Osteocyte (in vitro differentiated cells): ENCODE data around the gene RAP1GDS1. TPM values are rescaled to one million over a fixed set of nuclear protein-coding genes. Genes with fewer than 3 reads are reported as not detected.
A peak's percentile ranks its signal among the peaks of the same experiment; 100 is the strongest.

ENCODE experiments used
- DNase-seq: peaks from one replicate; pipeline ENCODE4 v3.0.0; 2021; ENCODE audit warnings: mixed read lengths; ENCODE audit not compliant: unreplicated experiment; ENCODE audit errors: extremely low spot score
- H3K27ac Mint-ChIP-seq: one replicate; pipeline ENCODE4 v1.8.0; 2021; ENCODE audit warnings: mild to moderate bottlenecking, mixed read lengths; ENCODE audit not compliant: unreplicated experiment
- H3K27me3 Mint-ChIP-seq: one replicate; pipeline ENCODE4 v1.8.0; 2021; ENCODE audit warnings: mixed read lengths; ENCODE audit not compliant: unreplicated experiment
- H3K36me3 Mint-ChIP-seq: one replicate; pipeline ENCODE4 v1.8.0; 2021; ENCODE audit warnings: mixed read lengths; ENCODE audit not compliant: unreplicated experiment
- H3K4me1 Mint-ChIP-seq: one replicate; pipeline ENCODE4 v1.8.0; 2021; ENCODE audit warnings: mixed read lengths; ENCODE audit not compliant: unreplicated experiment
- H3K4me3 Mint-ChIP-seq: one replicate; pipeline ENCODE4 v1.8.0; 2021; ENCODE audit warnings: mild to moderate bottlenecking, moderate library complexity, mixed read lengths; ENCODE audit not compliant: unreplicated experiment
- H3K9me3 Mint-ChIP-seq: one replicate; pipeline ENCODE4 v1.8.0; 2021; ENCODE audit warnings: mixed read lengths; ENCODE audit not compliant: unreplicated experiment
- long read RNA-seq: library from polyadenylated mRNA; unstranded; transcript quantifications from one replicate; pipeline ENCODE4 v2.0.0, GENCODE V29; 2021
- total RNA-seq: library from RNA; stranded (reverse); gene quantifications from 2 replicates; pipeline ENCODE4 v1.2.1, GENCODE V29; 2021
- TF ChIP-seq, protein P1 (sequence below): fragments of 200-600 bp; sonication (generic); IDR thresholded peaks from 2 replicates; pipeline ENCODE4 v1.5.0; 2021; ENCODE audit warnings: antibody characterized with exemption, mild to moderate bottlenecking, moderate library complexity

RAP1GDS1 gene, protein sequence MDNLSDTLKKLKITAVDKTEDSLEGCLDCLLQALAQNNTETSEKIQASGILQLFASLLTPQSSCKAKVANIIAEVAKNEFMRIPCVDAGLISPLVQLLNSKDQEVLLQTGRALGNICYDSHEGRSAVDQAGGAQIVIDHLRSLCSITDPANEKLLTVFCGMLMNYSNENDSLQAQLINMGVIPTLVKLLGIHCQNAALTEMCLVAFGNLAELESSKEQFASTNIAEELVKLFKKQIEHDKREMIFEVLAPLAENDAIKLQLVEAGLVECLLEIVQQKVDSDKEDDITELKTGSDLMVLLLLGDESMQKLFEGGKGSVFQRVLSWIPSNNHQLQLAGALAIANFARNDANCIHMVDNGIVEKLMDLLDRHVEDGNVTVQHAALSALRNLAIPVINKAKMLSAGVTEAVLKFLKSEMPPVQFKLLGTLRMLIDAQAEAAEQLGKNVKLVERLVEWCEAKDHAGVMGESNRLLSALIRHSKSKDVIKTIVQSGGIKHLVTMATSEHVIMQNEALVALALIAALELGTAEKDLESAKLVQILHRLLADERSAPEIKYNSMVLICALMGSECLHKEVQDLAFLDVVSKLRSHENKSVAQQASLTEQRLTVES
- 42.5 and 47.6 TPM in 2 replicates for total RNA-seq
- long read RNA-seq, transcript RAP1GDS1-203 (14 exons, 2,085 nt) = minor isoform, 9 of 354 reads
- long read RNA-seq, transcript RAP1GDS1-204 (14 exons, 1,942 nt) = minor isoform, 27 of 354 reads
- long read RNA-seq, transcript RAP1GDS1-202 (15 exons, 2,092 nt) = minor isoform, 65 of 354 reads
- long read RNA-seq, transcript RAP1GDS1-205 (15 exons, 3,681 nt) = major isoform, 163 of 354 reads
- long read RNA-seq, partial matches to known transcripts = 19 of 354 reads
- long read RNA-seq, other reads (novel, unspliced or antisense) = 61 of 354 reads

DNA sequence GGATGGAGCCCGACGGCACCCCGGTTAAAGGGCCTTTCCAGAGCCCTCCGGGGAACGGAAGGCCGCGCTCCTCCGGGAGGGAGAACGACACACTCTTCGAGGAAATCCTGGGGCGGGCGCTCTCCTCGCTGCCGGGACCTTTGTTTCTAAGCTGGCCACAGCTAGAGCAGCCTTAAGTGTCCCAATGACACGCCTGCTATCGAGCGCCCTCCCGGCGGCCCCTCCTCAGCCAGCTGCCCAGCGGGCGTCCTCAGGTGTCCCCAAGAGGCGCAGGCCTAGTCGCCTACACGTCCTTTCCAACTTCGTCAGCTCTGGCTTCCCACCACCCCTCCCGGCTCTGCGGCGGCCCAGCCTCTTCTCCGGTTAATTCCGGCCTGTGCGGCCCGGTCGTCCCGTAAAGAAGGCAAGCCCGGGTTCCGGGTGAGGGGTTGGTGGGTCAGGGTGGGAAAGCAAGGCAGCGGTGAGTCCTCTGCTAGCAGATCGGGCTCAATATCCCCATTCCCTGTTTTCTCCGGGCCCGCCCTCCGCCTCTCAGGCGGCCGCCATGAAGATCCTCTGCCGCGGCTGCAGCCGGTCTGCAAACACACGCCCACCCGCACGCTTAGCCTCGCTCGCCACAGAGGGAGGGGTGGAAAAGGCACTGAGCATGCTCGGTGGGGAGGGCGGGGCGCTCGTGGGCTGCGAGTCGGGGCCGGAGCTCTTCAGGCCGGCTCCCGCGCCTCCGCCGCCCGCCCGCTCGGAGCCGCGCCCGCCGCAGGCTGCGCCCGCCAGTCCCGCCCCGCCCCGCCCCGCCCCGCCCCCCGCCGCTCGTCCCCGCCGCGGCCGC lies at the start of gene RAP1GDS1:
Gene RAP1GDS1, plus strand, starts transcription at position 806 of the 826 bp plus-strand sequence. CDS start 182 bp downstream, outside the sequence.
- H3K27ac Mint-ChIP-seq = peak within 1 kb of the TSS; percentile 99
- H3K36me3 Mint-ChIP-seq = no peaks in the 10 kb centered on the region
- no peaks in the 10 kb centered on the region for H3K27me3 Mint-ChIP-seq
- no peaks in the 10 kb centered on the region for H3K9me3 Mint-ChIP-seq
- peak within 1 kb of the TSS; percentile 94 for H3K4me3 Mint-ChIP-seq
- TF ChIP-seq, protein P1, sequence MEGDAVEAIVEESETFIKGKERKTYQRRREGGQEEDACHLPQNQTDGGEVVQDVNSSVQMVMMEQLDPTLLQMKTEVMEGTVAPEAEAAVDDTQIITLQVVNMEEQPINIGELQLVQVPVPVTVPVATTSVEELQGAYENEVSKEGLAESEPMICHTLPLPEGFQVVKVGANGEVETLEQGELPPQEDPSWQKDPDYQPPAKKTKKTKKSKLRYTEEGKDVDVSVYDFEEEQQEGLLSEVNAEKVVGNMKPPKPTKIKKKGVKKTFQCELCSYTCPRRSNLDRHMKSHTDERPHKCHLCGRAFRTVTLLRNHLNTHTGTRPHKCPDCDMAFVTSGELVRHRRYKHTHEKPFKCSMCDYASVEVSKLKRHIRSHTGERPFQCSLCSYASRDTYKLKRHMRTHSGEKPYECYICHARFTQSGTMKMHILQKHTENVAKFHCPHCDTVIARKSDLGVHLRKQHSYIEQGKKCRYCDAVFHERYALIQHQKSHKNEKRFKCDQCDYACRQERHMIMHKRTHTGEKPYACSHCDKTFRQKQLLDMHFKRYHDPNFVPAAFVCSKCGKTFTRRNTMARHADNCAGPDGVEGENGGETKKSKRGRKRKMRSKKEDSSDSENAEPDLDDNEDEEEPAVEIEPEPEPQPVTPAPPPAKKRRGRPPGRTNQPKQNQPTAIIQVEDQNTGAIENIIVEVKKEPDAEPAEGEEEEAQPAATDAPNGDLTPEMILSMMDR = no peak
- peaks cover 37% of the 10 kb centered on the region for H3K4me1 Mint-ChIP-seq
- peak; percentile 98 for DNase-seq

DNA sequence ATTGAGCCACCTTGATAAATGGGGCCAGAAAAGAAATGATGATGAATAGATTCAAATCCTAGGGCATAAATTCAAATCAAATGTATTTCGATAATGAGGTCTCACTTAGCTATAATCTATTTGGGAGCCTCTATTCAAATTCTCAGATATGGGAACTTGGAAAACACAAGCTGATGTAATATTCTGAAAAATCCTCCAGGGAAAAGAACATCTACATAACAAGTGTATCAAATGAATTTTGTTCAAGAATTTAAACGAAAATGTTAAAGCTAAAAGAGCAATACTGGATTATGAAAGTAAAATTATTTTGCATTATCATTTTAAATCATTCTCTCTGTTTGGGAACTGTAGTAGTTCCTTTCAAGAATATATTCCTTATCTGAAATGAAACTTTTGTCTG lies 38.9 kb upstream of the RAP1GDS1 start:
- Mint-ChIP-seq H3K27me3 (peaks cover 17% of the 10 kb centered on the region), H3K27ac (peak overlapping the region; percentile 20), H3K4me3 (no peak overlapping the region), H3K4me1 (peaks cover 7% of the 10 kb centered on the region), H3K36me3 (no peaks in the 10 kb centered on the region), H3K9me3 (no peaks in the 10 kb centered on the region)
- TF ChIP-seq, protein P1 = no peak
- no peak for DNase-seq

DNA sequence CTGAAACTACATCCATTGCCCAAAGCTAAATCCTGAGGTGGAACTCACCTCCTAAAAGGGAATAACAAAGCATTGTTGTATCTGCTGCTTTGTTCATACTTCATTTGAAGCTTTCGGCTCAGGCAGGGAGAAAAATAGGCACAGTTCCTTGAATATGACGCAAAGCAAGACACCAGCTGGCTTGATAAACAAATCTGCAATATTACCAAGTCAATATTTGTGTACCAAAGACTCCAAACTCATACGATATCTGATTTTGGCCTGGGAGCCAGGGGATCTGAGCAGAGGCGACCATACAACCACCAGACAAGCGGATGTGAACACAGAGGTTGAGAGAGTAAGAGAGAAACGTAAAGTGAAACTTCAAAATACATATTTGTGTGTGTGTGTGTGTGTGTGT lies 34.8 kb upstream of the RAP1GDS1 start:
- no peak for DNase-seq
- Mint-ChIP-seq H3K4me3 (no peak overlapping the region), H3K9me3 (no peaks in the 10 kb centered on the region), H3K36me3 (no peaks in the 10 kb centered on the region), H3K27ac (no peak overlapping the region), H3K27me3 (peaks cover 2% of the 10 kb centered on the region), H3K4me1 (peaks cover 7% of the 10 kb centered on the region)
- TF ChIP-seq, protein P1 = no peak

DNA sequence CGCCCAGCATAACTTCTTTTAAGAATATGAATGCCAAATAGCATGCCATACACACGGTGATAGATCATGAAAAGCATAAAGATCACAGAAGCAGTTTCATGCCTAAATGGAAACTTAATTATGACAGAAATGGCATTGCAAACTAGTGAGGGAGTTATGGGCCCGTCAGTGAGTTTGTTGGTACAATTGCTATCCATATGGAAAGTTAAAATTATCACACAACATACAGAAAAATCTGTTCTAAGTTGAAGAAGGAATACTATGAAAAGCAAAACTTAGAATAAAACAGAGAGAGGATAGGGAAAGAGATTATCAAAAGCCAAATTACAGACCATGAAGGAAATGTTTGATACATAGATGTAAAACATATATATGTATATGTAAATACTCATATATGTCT lies 30.2 kb upstream of the RAP1GDS1 start:
- Mint-ChIP-seq H3K4me3 (no peak overlapping the region), H3K36me3 (no peaks in the 10 kb centered on the region), H3K9me3 (no peaks in the 10 kb centered on the region), H3K27me3 (no peaks in the 10 kb centered on the region), H3K4me1 (no peaks in the 10 kb centered on the region), H3K27ac (no peak overlapping the region)
- DNase-seq = no peak
- TF ChIP-seq, protein P1 = no peak
